ENCODE measurements around the gene BCAT1. TPM values are rescaled to one million over a fixed set of nuclear protein-coding genes. Genes with fewer than 3 reads are reported as not detected.

Gene BCAT1
- total and polyA plus RNA-seq, 2 of the 8 experiments (the other 6 are each of a cell fraction or from before 2014, with no cell fraction given) = 19.7 to 263 TPM

- Histone ChIP-seq H3K4me2 (ENCODE audit: insufficient read depth in 1 of 2, low read depth in 2 of 2, low read length in 2 of 2) (no peak overlapping the region), H4K8ac (ENCODE audit: extremely low read depth, insufficient read depth, low read length) (no peak overlapping the region), H2BK15ac (ENCODE audit: low read length) (no peak overlapping the region), H3K79me2 (ENCODE audit: control insufficient read depth in 1 of 2, insufficient read depth in 2 of 2, low read length in 2 of 2) (peaks cover 10 to 97% of the 10 kb centered on the region in 2 experiments), H3K4me3 (ENCODE audit: extremely low read depth in 1 of 4, insufficient read depth in 2 of 4, low read depth in 3 of 4, low read length in 4 of 4) (no peak overlapping the region), H3K56ac (replicated peaks; ENCODE audit: insufficient read length, low read depth, low read length) (no peak overlapping the region), H4K20me1 (replicated peaks in 1 of 2; ENCODE audit: control insufficient read depth in 1 of 2, insufficient read depth in 2 of 2, low read length in 2 of 2) (peaks cover 2 to 5% of the 10 kb centered on the region in 2 experiments), H2AK5ac (ENCODE audit: low read depth, low read length) (no peak overlapping the region), H3K4me1 (replicated peaks in 1 of 4; ENCODE audit: control insufficient read depth in 3 of 4, insufficient read depth in 4 of 4, low read length in 3 of 4) (peaks cover 0 to 4% (median 1%) of the 10 kb centered on the region in 4 experiments; a peak in 5 of 7 replicates), H3K9ac (replicated peaks in 1 of 4; ENCODE audit: extremely low read depth in 1 of 4, low read depth in 3 of 4, low read length in 3 of 4) (no peak overlapping the region), H3K23me2 (ENCODE audit: low read depth, low read length) (no peaks in the 10 kb centered on the region), H2BK5ac (ENCODE audit: low read depth, low read length) (no peak overlapping the region), H3K27ac (ENCODE audit: low read depth, low read length) (no peak overlapping the region), H3K18ac (ENCODE audit: extremely low read depth, low read length) (no peak overlapping the region), H3K79me1 (ENCODE audit: low read depth, low read length) (peaks cover 3% of the 10 kb centered on the region; the same call in 1 of the 2 replicates), H2BK12ac (ENCODE audit: low read depth, low read length) (no peak overlapping the region), H3K27me3 (replicated peaks in 1 of 4; ENCODE audit: control insufficient read depth in 3 of 4, extremely low read depth in 1 of 4, insufficient read depth in 3 of 4, low read length in 3 of 4) (no peaks in the 10 kb centered on the region), H2AFZ (ENCODE audit: low read length) (no peak overlapping the region), H4K91ac (replicated peaks; ENCODE audit: insufficient read length, low read length) (no peak overlapping the region), H3K23ac (ENCODE audit: insufficient read length) (no peak overlapping the region), H3K9me3 (ENCODE audit: insufficient read depth in 2 of 2, low read depth in 1 of 2, low read length in 1 of 2) (no peaks in the 10 kb centered on the region), H2BK20ac (ENCODE audit: low read length) (no peak overlapping the region), H3K36me3 (ENCODE audit: control insufficient read depth in 2 of 4, insufficient read depth in 4 of 4, low read length in 3 of 4) (peaks cover 0 to 6% (median 0%) of the 10 kb centered on the region in 4 experiments; a peak in 1 of 8 replicates), H2BK120ac (replicated peaks; ENCODE audit: low read depth, low read length) (no peak overlapping the region), H4K5ac (ENCODE audit: insufficient read length, low read depth, low read length) (no peak overlapping the region), H3K14ac (ENCODE audit: insufficient read length) (no peak overlapping the region), H3K4ac (replicated peaks; ENCODE audit: insufficient read length, low read depth, low read length) (no peak overlapping the region)
- POLR2A ChIA-PET (ENCODE audit: partially characterized antibody) = interaction anchor here (1.0 to 4.0 kb wide), 4 partner anchors 10 to 26 kb away, joined by 3 to 63 read pairs (median 29); partner anchors contain the start of gene BCAT1
- FAIRE-seq = no peak
- no peak for DNase-seq (ENCODE audit: low read depth in 1 of 2, low spot score in 2 of 2)
- 71% methylated on average over 4 of the region's 4 CpGs; no CpG with 5 or more reads in 1 of the 2 experiments for WGBS, 2 experiments (ENCODE audit: extremely low coverage in 1 of 2, insufficient coverage in 1 of 2, insufficient read length in 1 of 2, insufficient replicate concordance in 2 of 2, low coverage in 1 of 2, low lambda C conversion rate in 2 of 2, missing lambda C conversion rate in 1 of 2)
- CTCF ChIA-PET (ENCODE audit: partially characterized antibody) = interaction anchor here (1.1 kb wide), 1 partner anchor 11 kb away, joined by 3 read pairs; no protein-coding TSS in a partner anchor
- TF ChIP-seq TCF12 (IDR thresholded peaks at IDR 0.05; ENCODE audit: low read depth, low read length) = no peak
- no peak for TF ChIP-seq JUN (IDR thresholded peaks at IDR 0.05; ENCODE audit: low read depth, low read length)
- TF ChIP-seq CEBPB (IDR thresholded peaks at IDR 0.05; ENCODE audit: low read depth, low read length) = no peak
- TF ChIP-seq TAF1 (IDR thresholded peaks at IDR 0.05; ENCODE audit: low read depth, low read length) = no peak
- no peak for TF ChIP-seq TEAD4 (IDR thresholded peaks at IDR 0.05; ENCODE audit: low read depth, low read length)
- no peak for TF ChIP-seq CTBP2 (IDR thresholded peaks at IDR 0.05; ENCODE audit: borderline replicate concordance, insufficient read depth, insufficient read length, low read length)
- TF ChIP-seq RXRA (IDR thresholded peaks at IDR 0.05; ENCODE audit: insufficient read depth, low read depth, low read length) = no peak
- no peak for TF ChIP-seq NANOG (IDR thresholded peaks at IDR 0.05; ENCODE audit: insufficient read depth, low read depth, low read length, poor library complexity, severe bottlenecking)
- TF ChIP-seq SUZ12 (IDR thresholded peaks at IDR 0.05; ENCODE audit: low read length) = no peak
- TF ChIP-seq USF2 (IDR thresholded peaks at IDR 0.05; ENCODE audit: low read length) = no peak
- no peak for TF ChIP-seq MAFK (IDR thresholded peaks at IDR 0.05; ENCODE audit: low read depth, low read length)
These were observed 29.4 kb downstream of the BCAT1 start for GRCh38 chr12:24919346-24920001.

All from H1 (cell line).